Prostate gland (tissue), 2 donors: Measurements from ENCODE around the gene KISS1. TPM values are rescaled to one million over a fixed set of nuclear protein-coding genes. Genes with fewer than 3 reads are reported as not detected.

Experiments
- DNase-seq: peaks from one replicate; pipeline ENCODE4 v3.0.0-alpha.2; 2019; ENCODE audit warnings: low spot score
- H3K27ac ChIP-seq, 2 donors: fragments of 200-600 bp; sonication (generic); 2 replicates each; pipeline ENCODE4 v1.5.1; 2017 to 2019
- H3K27me3 ChIP-seq: fragments of 200-600 bp; sonication (generic); replicated peaks from 2 replicates; pipeline ENCODE4 v1.5.1; 2019; ENCODE audit not compliant: insufficient read depth
- H3K36me3 ChIP-seq, 2 donors: fragments of 200-600 bp; sonication (generic); 1 replicate in 1 of 2; 2 replicates in 1 of 2; pipeline versions ENCODE4 v1.5.1 to v1.8.1; 2017 to 2019
- H3K4me1 ChIP-seq: fragments of 200-600 bp; sonication (generic); replicated peaks from 2 replicates; pipeline ENCODE4 v1.5.1; 2019
- H3K4me3 ChIP-seq, 2 donors: fragments of 200-600 bp; sonication (generic); 2 replicates each; pipeline ENCODE4 v1.5.1; 2017 to 2019
- H3K9me3 ChIP-seq: fragments of 200-600 bp; sonication (generic); 2 replicates; pipeline ENCODE4 v1.5.1; 2017
- POLR2A ChIP-seq: fragments of 450-650 bp; IDR thresholded peaks from one replicate; pipeline ENCODE4 v1.6.1; 2016; ENCODE audit warnings: antibody characterized with exemption, mild to moderate bottlenecking
- POLR2AphosphoS5 ChIP-seq: sonication (generic); formaldehyde crosslinking; IDR thresholded peaks from one replicate; pipeline ENCODE4 v1.6.1; 2017; ENCODE audit warnings: antibody characterized with exemption
- WGBS: methylation state at CpG from one replicate; pipeline ENCODE4 v1.1.5; 2018; 5-methylcytosine and 5-hydroxymethylcytosine counted together
- intact Hi-C: fragments of 100-400 bp; cut with DNase I; formaldehyde crosslinking; loops from one replicate; pipeline ENCODE4 v1.14.2; 2022
- total RNA-seq, 2 donors: library from RNA; depleted of rRNA; stranded (reverse); fragments of >200 nt; gene quantifications; one replicate each; pipeline ENCODE4 v1.1.0, GENCODE V29; 2016
- TF ChIP-seq, protein P1 (sequence below), 4 experiments: fragments of 200-600 bp in 2 of 4; fragments of 450-650 bp in 2 of 4; sonication (generic) in 2 of 4; IDR thresholded peaks; 1 replicate in 3 of 4; 2 replicates in 1 of 4; pipeline ENCODE4 v1.5.1; 2016 to 2019; ENCODE audit warnings: antibody characterized with exemption in 4 of 4, mild to moderate bottlenecking in 2 of 4, moderate library complexity in 2 of 4

KISS1 gene
- total RNA-seq, 2 donors from 2014 or later = 6.0 TPM; not detected in 1

DNA sequence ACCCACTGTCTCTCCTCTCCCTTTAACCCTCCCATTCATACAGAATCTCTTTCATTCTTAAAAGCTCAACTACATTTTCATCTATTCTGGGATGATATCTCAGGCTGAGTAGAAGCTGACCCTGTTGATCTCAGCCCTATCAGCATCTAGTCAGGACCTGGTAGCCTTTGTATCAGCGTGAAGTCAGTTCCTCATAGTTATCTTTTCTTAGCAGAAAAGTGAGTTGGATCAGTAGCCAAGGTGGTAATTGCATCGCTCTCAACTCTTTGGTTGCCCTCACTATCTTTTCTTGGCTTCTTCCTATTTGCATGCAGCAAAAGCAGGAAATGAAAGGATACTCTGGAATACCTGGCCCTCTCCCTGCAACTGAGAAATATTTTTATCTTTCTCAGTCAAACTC is 31.1 kb upstream of the KISS1 start:
- intact Hi-C loops = no loop called here
- Histone ChIP-seq H3K9me3 (no peaks in the 10 kb centered on the region), H3K27ac (no peak overlapping the region), H3K36me3 (peaks cover 3 to 11% of the 10 kb centered on the region in 2 donors), H3K27me3 (no peaks in the 10 kb centered on the region), H3K4me3 (no peak overlapping the region), H3K4me1 (peaks cover 9% of the 10 kb centered on the region)
- no peak for TF ChIP-seq POLR2A
- TF ChIP-seq, protein P1, sequence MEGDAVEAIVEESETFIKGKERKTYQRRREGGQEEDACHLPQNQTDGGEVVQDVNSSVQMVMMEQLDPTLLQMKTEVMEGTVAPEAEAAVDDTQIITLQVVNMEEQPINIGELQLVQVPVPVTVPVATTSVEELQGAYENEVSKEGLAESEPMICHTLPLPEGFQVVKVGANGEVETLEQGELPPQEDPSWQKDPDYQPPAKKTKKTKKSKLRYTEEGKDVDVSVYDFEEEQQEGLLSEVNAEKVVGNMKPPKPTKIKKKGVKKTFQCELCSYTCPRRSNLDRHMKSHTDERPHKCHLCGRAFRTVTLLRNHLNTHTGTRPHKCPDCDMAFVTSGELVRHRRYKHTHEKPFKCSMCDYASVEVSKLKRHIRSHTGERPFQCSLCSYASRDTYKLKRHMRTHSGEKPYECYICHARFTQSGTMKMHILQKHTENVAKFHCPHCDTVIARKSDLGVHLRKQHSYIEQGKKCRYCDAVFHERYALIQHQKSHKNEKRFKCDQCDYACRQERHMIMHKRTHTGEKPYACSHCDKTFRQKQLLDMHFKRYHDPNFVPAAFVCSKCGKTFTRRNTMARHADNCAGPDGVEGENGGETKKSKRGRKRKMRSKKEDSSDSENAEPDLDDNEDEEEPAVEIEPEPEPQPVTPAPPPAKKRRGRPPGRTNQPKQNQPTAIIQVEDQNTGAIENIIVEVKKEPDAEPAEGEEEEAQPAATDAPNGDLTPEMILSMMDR (IDR thresholded peaks at IDR 0.05) = no peak
- no peak for TF ChIP-seq POLR2AphosphoS5
- 93% methylated on average over 2 of the region's 2 CpGs for WGBS
- no peak for DNase-seq

DNA sequence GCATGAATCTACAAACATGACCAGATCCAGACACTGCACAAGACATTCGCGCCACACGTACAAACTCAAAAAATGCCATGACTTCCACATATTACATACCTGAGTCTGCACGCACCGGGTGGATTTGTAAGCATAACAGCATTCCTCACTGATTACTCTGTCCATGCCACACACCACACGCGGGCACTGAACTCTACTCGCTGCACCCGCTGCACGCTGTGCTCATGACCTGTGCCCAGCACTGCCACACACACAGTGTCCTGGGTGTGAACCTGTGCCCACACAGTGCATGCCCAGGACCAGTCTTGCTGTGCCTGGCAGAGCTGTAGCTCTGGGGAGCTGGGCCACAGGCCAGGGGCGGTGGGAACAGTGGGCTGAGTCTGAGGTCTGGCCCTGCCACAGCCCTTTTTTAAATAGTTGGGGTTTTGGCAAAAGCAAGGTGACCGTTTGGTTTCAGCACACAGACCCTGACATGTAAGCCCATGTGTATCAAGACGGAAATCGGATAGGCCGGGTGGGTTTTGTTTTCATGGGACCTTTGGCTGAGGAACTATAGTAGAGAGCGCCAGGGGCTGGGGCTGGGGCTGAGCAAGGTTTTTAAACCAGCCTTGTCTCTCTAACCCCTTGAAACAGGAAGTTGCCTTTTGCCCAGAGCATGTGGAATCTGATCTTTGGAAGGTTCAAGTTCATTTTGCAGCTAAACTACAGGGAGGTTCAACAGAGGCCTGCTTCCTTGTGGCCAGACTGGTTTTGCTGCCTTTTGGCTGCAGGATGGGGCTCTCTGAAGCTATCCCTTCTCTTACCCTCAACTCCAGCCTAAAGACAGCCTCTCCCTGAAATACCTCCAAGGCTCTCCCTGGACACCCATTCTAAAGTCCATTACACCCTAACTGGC is 29.8 kb upstream of the KISS1 start:
- no peaks in the 10 kb centered on the region for H3K9me3 ChIP-seq
- TF ChIP-seq POLR2A = no peak
- TF ChIP-seq, protein P1 (IDR thresholded peaks at IDR 0.05) = no peak
- no peak for TF ChIP-seq POLR2AphosphoS5
- no peak overlapping the region for H3K4me3 ChIP-seq
- H3K4me1 ChIP-seq = peaks cover 9% of the 10 kb centered on the region
- WGBS = 48% methylated on average over 16 of the region's 16 CpGs
- peak overlapping the region; percentile 14 to 38 for H3K27ac ChIP-seq
- intact Hi-C loops = no loop called here
- peak; percentile 32 for DNase-seq
- no peaks in the 10 kb centered on the region for H3K27me3 ChIP-seq
- peaks cover 3 to 11% of the 10 kb centered on the region in 2 donors for H3K36me3 ChIP-seq

DNA sequence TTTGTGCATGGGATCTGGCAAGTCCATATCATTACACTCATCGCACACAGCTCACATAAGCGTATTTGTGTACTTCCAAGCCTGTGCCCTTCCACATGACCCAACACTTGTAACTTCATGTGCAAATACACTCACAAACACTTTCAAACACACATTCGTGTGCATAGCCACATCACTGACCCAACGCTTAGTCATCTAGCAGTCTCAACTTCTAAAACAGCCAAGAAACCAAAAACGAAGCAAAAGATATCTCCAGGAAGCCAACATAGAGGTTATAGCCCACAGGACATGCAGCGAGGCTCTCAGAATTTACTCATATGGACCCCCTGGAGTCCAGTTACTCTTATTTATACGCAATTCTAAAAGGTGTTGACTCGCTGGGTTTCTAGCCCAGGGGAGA is 28.4 kb upstream of the KISS1 start:
- Histone ChIP-seq H3K36me3 (peaks cover 3 to 11% of the 10 kb centered on the region in 2 donors), H3K4me3 (no peak overlapping the region), H3K4me1 (peaks cover 9% of the 10 kb centered on the region), H3K27me3 (no peaks in the 10 kb centered on the region), H3K9me3 (no peaks in the 10 kb centered on the region), H3K27ac (no peak overlapping the region)
- TF ChIP-seq POLR2A (no peak), POLR2AphosphoS5 (no peak)
- TF ChIP-seq, protein P1 (IDR thresholded peaks at IDR 0.05) = no peak
- WGBS = 84% methylated on average over 8 of the region's 8 CpGs
- intact Hi-C loops = no loop called here
- DNase-seq = no peak

DNA sequence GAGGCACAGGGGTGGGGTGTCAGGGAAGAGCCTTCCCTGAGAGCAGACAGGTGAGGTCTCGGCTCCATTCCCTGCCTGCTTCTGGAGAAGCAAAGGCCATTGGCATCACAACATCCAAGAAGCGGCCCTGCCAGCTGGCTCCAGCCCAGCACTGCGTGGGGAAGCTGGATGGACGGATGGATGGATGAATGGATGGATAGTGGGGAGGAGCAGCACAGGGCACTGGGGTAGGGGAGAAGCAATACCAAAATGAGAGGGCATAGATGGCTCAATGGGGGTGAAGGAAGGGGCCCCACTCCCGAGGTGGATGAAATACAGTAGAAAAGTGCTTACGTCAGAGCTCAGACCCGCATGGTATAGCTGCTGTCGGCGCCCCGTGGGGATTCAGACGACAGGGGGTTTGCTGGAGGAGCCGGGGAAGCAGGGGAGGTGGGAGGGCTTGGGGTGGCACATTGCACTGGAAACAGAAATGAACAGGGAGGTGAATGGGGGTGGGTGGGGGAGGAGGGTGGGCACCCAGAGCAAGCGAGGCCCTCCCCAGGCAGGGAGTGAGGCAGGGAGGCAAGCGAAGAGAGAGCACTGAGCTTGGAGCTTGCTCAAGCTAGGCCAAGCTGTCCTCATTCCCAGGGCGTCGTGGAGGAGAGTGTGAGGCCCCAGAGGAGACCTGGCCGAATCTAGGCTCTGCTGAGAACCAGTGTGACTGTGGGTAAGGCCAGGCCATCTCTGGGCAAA is 27.0 kb upstream of the KISS1 start:
- no peak overlapping the region for H3K4me3 ChIP-seq
- peaks cover 2 to 5% of the 10 kb centered on the region in 2 donors for H3K36me3 ChIP-seq
- 84% methylated on average over 17 of the region's 17 CpGs for WGBS
- no peak overlapping the region for H3K27ac ChIP-seq
- TF ChIP-seq POLR2AphosphoS5 (no peak), POLR2A (no peak)
- TF ChIP-seq, protein P1 (IDR thresholded peaks at IDR 0.05) = no peak
- intact Hi-C loops = no loop called here
- H3K4me1 ChIP-seq = peaks cover 9% of the 10 kb centered on the region
- H3K27me3 ChIP-seq = no peaks in the 10 kb centered on the region
- no peaks in the 10 kb centered on the region for H3K9me3 ChIP-seq
- no peak for DNase-seq
